ENCODE results near the gene SCLT1. TPM values are rescaled to one million over a fixed set of nuclear protein-coding genes. Genes with fewer than 3 reads are reported as not detected.
A peak's percentile ranks its signal among the peaks of the same experiment; 100 is the strongest.

Gene SCLT1
- total and polyA plus RNA-seq, 2 of the 4 experiments (the other 2 are of a cell fraction), result 4.9 to 7.7 TPM

DNA sequence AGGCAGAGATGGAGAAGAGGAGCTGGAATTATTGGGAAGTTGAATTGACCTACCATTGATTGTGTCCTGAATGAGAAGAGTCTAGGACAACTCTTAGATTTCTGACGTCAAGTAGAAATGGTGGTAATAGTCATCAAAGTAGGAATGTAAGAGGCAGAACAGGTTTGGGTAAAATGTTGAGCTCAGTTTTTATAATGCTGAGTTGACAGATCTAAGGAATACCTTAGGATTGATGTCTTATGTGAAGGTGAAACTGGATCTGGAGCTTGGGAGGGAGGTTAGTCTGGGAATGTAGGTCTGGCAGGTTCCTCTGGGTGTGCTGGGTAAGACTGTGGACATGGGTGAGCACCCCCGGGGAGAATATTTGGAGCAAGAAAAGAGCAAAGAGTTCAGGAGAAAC, 251.9 kb downstream of the SCLT1 start:
- Histone ChIP-seq H3K4me3 (ENCODE audit: insufficient read depth, low read depth, low read length) (no peak overlapping the region), H3K4me1 (ENCODE audit: control insufficient read depth, insufficient read depth, low read length) (peaks cover 9% of the 10 kb centered on the region; the same call in 1 of the 2 replicates), H3K79me1 (ENCODE audit: low read depth in 1 of 2, low read length in 2 of 2) (peaks cover 75 to 89% of the 10 kb centered on the region in 2 experiments), H3K9ac (ENCODE audit: low read depth, low read length) (no peak overlapping the region), H2AK9ac (replicated peaks; ENCODE audit: low read depth, low read length, poor library complexity) (no peak overlapping the region), H2BK120ac (ENCODE audit: low read depth, low read length) (no peak overlapping the region), H3K36me3 (ENCODE audit: control insufficient read depth, insufficient read depth, low read length) (peaks cover 33% of the 10 kb centered on the region), H2AFZ (replicated peaks; ENCODE audit: low read length, poor library complexity) (no peak overlapping the region), H4K91ac (ENCODE audit: insufficient read depth, low read depth, low read length) (no peak overlapping the region), H2BK15ac (ENCODE audit: low read depth, low read length) (no peak overlapping the region), H3K18ac (ENCODE audit: low read depth, low read length) (no peak overlapping the region), H4K5ac (ENCODE audit: low read depth, low read length) (no peak overlapping the region), H2BK5ac (ENCODE audit: low read depth, low read length, poor library complexity, severe bottlenecking) (no peak overlapping the region), H3K9me1 (ENCODE audit: insufficient read depth, low read length) (peaks cover 15% of the 10 kb centered on the region), H2BK20ac (ENCODE audit: low read depth, low read length) (no peak overlapping the region), H3K27ac (ENCODE audit: insufficient read depth, low read length) (no peak overlapping the region), H3K9me3 (ENCODE audit: control insufficient read depth, insufficient read depth, low read length) (no peaks in the 10 kb centered on the region), H3K4ac (ENCODE audit: low read depth, low read length) (no peak overlapping the region), H4K20me1 (ENCODE audit: insufficient read depth, low read length) (peaks cover 13% of the 10 kb centered on the region; the same call in 1 of the 2 replicates), H3K23ac (ENCODE audit: low read depth, low read length) (no peak overlapping the region), H4K8ac (ENCODE audit: low read depth in 2 of 2, low read length in 2 of 2) (no peak overlapping the region), H2AK5ac (ENCODE audit: low read depth, low read length) (no peak overlapping the region), H3K27me3 (ENCODE audit: control insufficient read depth, insufficient read depth, low read length) (no peaks in the 10 kb centered on the region), H3K14ac (replicated peaks; ENCODE audit: low read depth, low read length) (no peak overlapping the region), H3K56ac (ENCODE audit: extremely low read depth, insufficient read depth, low read length) (no peak overlapping the region), H3K4me2 (ENCODE audit: low read depth, low read length) (no peak overlapping the region)
- intact Hi-C loops (cut with micrococcal nuclease) (no loop called here), dilution Hi-C loops (cut with HindIII; ENCODE audit: low sequenced_read_pairs, unreplicated experiment) (no loop called here), in situ Hi-C loops (cut with MboI; ENCODE audit: low sequenced_read_pairs) (no loop called here)
- DNase-seq, result no peak
- BruUV-seq (replicated peaks), result no TSS peak
- ChIA-PET CTCF (interaction anchor here (0.6 kb wide), 1 partner anchor 40 kb away, joined by 4 read pairs; no protein-coding TSS in a partner anchor), POLR2A (ENCODE audit: unreplicated experiment) (no interaction called here)
- ATAC-seq (ENCODE audit: low read depth), result no peak
- WGBS, 2 experiments (ENCODE audit: extremely low coverage in 2 of 2, insufficient read length in 1 of 2), result 94% methylated on average over 2 of the region's 2 CpGs; no CpG with 5 or more reads in 1 of the 2 experiments
- TF ChIP-seq MAZ (IDR thresholded peaks at IDR 0.05; ENCODE audit: borderline replicate concordance, low read depth, low read length) (no peak), MAFK (IDR thresholded peaks at IDR 0.05; ENCODE audit: low read depth, low read length) (peak; percentile 96)
